Breast epithelium (tissue), 4 donors: ENCODE measurements around the gene NADSYN1. TPM values are rescaled to one million over a fixed set of nuclear protein-coding genes. Genes with fewer than 3 reads are reported as not detected.

ENCODE experiments used
- DNase-seq, 2 donors: peaks; one replicate each; pipeline ENCODE4 v3.0.0-alpha.2; 2019; ENCODE audit warnings: low spot score in 2 of 2
- H3K27ac ChIP-seq, 2 donors: fragments of 200-600 bp; sonication (generic) in 1 of 2; one replicate each; pipeline ENCODE4 v1.5.1; 2016 to 2019; ENCODE audit warnings: mild to moderate bottlenecking in 1 of 2
- H3K27me3 ChIP-seq, 2 donors: fragments of 200-600 bp; sonication (generic) in 1 of 2; one replicate each; pipeline versions ENCODE4 v1.5.1 to v1.6.0; 2017 to 2019; ENCODE audit warnings: control low read depth in 1 of 2, mild to moderate bottlenecking in 1 of 2
- H3K36me3 ChIP-seq: fragments of 200-600 bp; one replicate; pipeline ENCODE4 v1.5.1; 2019
- H3K4me1 ChIP-seq, 2 donors: fragments of 200-600 bp; sonication (generic); one replicate each; pipeline ENCODE4 v1.5.1; 2016 to 2019; ENCODE audit warnings: control low read depth in 1 of 2
- H3K4me3 ChIP-seq, 3 donors: fragments of 200-600 bp; sonication (generic); 1 replicate in 2 of 3; 2 replicates in 1 of 3; pipeline ENCODE4 v1.5.1; 2016 to 2019; ENCODE audit warnings: mild to moderate bottlenecking in 3 of 3, moderate library complexity in 2 of 3
- H3K9me3 ChIP-seq, 2 donors: fragments of 200-600 bp; sonication (generic) in 1 of 2; one replicate each; pipeline ENCODE4 v1.5.1; 2016 to 2019; ENCODE audit warnings: control low read depth in 1 of 2
- POLR2A ChIP-seq: fragments of 450-650 bp; IDR thresholded peaks from one replicate; pipeline ENCODE4 v1.6.1; 2016; ENCODE audit warnings: antibody characterized with exemption, mild to moderate bottlenecking, moderate library complexity
- POLR2AphosphoS5 ChIP-seq, 3 donors: sonication (generic); formaldehyde crosslinking; IDR thresholded peaks; one replicate each; pipeline ENCODE4 v1.6.1; 2017; ENCODE audit warnings: antibody characterized with exemption in 3 of 3
- intact Hi-C: fragments of 100-400 bp; cut with DNase I; formaldehyde crosslinking; loops from one replicate; pipeline ENCODE4 v1.15.1; 2023; ENCODE audit warnings: low total_unique reads
- total RNA-seq, 3 donors: library from RNA; depleted of rRNA; stranded (reverse); fragments of >200 nt; gene quantifications; one replicate each; pipeline ENCODE4 v1.1.0, GENCODE V29; 2016
- TF ChIP-seq, protein P1 (sequence below), 3 donors: fragments of 450-650 bp; IDR thresholded peaks; one replicate each; pipeline ENCODE4 v1.5.1; 2016 to 2017; ENCODE audit warnings: antibody characterized with exemption in 3 of 3, mild to moderate bottlenecking in 3 of 3, moderate library complexity in 3 of 3

NADSYN1 gene
- total RNA-seq, 3 donors from 2014 or later: 58.6 to 83.6 (median 70.5) TPM

DNA sequence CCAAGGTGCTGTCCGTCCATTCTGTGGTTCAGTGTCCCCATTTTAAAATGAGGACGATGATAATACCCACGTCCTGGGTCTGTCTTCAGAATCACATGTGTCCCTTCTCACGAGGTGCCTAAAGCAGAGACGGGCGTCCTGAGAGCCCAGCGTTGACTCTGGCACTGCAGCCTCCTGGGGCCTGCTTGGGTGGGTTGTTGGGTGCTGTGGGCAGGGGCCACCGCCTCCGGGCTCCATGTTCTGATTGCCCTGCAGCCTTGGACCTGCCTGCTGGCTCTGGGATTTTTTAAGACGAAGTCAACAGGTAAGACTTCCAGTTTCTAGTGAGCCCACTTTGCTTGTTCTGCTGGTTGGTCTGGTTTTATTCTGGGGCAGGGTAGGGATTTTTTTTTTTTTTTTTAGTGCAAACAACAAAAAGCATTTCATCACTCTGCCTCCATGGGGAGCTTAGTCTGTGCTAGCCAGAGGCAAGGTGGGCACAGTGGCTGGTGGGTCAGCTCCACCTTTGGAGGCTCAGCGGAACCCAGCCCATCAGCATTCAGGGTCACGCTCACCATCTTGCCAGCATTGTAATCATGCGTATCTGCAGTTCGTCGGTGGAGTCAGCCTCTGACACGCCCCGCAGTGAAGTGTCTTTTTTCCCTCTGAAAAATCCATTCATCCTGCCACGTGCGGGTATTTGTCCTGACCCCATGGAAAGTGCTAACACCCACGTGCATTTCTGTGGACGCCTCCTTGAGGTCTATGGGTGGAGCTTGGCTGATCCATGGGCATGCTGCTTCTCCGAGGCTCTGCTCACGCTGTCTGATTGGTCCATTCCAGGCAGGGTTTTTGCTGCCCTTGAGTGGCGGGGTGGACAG, 28.3 kb downstream of the NADSYN1 start:
- Histone ChIP-seq H3K27ac (no peak overlapping the region), H3K4me3 (no peak overlapping the region), H3K27me3 (no peaks in the 10 kb centered on the region), H3K9me3 (no peaks in the 10 kb centered on the region), H3K36me3 (peaks cover 21% of the 10 kb centered on the region), H3K4me1 (no peaks in the 10 kb centered on the region)
- intact Hi-C loops: no loop called here
- no peak for DNase-seq
- TF ChIP-seq, protein P1, sequence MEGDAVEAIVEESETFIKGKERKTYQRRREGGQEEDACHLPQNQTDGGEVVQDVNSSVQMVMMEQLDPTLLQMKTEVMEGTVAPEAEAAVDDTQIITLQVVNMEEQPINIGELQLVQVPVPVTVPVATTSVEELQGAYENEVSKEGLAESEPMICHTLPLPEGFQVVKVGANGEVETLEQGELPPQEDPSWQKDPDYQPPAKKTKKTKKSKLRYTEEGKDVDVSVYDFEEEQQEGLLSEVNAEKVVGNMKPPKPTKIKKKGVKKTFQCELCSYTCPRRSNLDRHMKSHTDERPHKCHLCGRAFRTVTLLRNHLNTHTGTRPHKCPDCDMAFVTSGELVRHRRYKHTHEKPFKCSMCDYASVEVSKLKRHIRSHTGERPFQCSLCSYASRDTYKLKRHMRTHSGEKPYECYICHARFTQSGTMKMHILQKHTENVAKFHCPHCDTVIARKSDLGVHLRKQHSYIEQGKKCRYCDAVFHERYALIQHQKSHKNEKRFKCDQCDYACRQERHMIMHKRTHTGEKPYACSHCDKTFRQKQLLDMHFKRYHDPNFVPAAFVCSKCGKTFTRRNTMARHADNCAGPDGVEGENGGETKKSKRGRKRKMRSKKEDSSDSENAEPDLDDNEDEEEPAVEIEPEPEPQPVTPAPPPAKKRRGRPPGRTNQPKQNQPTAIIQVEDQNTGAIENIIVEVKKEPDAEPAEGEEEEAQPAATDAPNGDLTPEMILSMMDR (IDR thresholded peaks at IDR 0.05): no peak
- TF ChIP-seq POLR2A (no peak), POLR2AphosphoS5 (IDR thresholded peaks at IDR 0.05) (no peak)

DNA sequence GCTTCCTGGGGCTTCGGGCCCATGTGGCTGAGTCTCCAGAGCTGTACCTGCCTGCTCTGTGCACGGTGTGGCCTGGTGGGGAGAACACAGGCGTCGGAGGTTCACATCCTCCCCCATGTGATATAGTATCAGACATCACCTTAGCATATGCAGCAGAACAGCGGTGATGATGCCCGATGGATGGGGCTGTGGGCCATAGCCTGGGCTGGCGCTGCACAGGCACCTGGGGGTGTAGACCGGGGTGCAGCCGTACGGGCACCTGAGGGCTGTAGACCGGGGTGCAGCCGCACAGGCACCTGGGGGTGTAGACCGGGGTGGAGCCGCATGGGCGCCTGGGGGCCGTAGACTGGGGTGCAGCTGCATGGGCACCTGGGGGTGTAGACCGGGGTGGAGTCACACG, 29.2 kb downstream of the NADSYN1 start:
- no peak overlapping the region for H3K4me3 ChIP-seq
- intact Hi-C loops: no loop called here
- DNase-seq: no peak
- H3K36me3 ChIP-seq: peaks cover 17% of the 10 kb centered on the region
- no peaks in the 10 kb centered on the region for H3K27me3 ChIP-seq
- TF ChIP-seq, protein P1 (IDR thresholded peaks at IDR 0.05): no peak
- TF ChIP-seq POLR2A (no peak), POLR2AphosphoS5 (IDR thresholded peaks at IDR 0.05) (no peak)
- no peaks in the 10 kb centered on the region for H3K9me3 ChIP-seq
- no peak overlapping the region for H3K27ac ChIP-seq
- no peaks in the 10 kb centered on the region for H3K4me1 ChIP-seq

DNA sequence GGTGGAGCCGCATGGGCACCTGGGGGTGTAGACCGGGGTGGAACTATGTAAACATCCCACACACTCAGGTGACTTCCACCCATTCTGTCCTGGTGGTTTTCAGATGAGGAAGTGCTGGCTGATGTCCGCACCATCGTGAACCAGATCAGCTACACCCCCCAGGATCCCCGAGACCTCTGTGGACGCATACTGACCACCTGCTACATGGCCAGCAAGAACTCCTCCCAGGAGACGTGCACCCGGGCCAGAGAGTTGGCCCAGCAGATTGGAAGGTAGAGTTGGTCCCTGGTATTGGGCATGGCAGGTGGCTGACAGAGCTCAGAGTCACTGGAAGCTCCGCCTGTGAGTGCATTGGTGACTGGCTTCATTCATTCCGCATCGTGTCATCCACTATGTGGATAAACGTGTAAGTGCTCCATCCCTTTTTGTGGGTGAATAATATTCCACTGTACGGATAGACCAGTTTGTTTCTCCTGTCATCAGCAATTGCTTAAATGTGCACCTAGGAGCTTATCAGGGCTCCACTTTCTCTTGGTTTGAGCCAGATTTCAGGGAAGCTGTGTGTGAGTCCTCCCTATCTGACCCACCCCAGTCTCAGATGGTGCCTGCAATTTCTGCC, 29.9 kb downstream of the NADSYN1 start:
- TF ChIP-seq, protein P1 (IDR thresholded peaks at IDR 0.05): no peak
- TF ChIP-seq POLR2AphosphoS5 (IDR thresholded peaks at IDR 0.05) (no peak), POLR2A (no peak)
- H3K4me1 ChIP-seq: no peaks in the 10 kb centered on the region
- H3K27ac ChIP-seq: no peak overlapping the region
- DNase-seq: no peak
- no peaks in the 10 kb centered on the region for H3K9me3 ChIP-seq
- peaks cover 17% of the 10 kb centered on the region for H3K36me3 ChIP-seq
- no peak overlapping the region for H3K4me3 ChIP-seq
- no peaks in the 10 kb centered on the region for H3K27me3 ChIP-seq
- intact Hi-C loops: no loop called here

DNA sequence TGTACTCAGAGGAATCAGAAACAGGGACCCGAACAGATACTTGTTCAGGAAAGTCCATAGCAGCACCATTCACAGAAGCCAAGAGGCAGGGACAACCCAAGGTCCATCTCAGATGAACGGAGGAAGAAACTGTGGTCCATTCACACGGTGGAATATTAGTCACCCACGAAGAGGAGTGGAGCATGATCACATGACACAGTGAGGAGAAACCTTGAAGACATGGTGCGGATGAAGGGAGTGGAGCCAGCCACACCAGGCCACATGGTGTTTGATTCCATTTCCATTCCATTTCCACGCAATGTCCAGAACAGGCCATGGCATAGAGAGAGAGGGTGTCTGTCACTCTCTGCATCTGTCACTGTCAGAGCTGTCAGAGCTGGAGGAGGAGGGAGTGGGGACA, 30.7 kb downstream of the NADSYN1 start:
- intact Hi-C loops: no loop called here
- no peak overlapping the region for H3K27ac ChIP-seq
- TF ChIP-seq POLR2A (no peak), POLR2AphosphoS5 (IDR thresholded peaks at IDR 0.05) (no peak)
- TF ChIP-seq, protein P1 (IDR thresholded peaks at IDR 0.05): no peak
- H3K9me3 ChIP-seq: no peaks in the 10 kb centered on the region
- H3K36me3 ChIP-seq: peaks cover 17% of the 10 kb centered on the region
- H3K4me3 ChIP-seq: no peak overlapping the region
- H3K4me1 ChIP-seq: no peaks in the 10 kb centered on the region
- DNase-seq: no peak
- no peaks in the 10 kb centered on the region for H3K27me3 ChIP-seq
